HG02885 (cell line): ENCODE results near the gene CYP2U1.
"Not testable (repeated sequence)": the region's sequence is repeated elsewhere in the genome, so short reads cannot be mapped to it uniquely, and the experiment has no call there.

Experiments
- ATAC-seq: cut with Tn5 transposase; IDR thresholded peaks from one replicate; pipeline ENCODE4 v1.9.1; 2021; ENCODE audit warnings: mild to moderate bottlenecking; ENCODE audit not compliant: unreplicated experiment, poor library complexity

CYP2U1 gene

GRCh38 chr4:107930821-107931774, at the start of gene CYP2U1:
Gene CYP2U1 (plus strand): TSS chr4:107931549. CDS start chr4:107931644, 95 bp downstream.
- peak; percentile 93 for ATAC-seq

- no peak for ATAC-seq
These were observed 45.5 kb upstream of the CYP2U1 start for GRCh38 chr4:107885865-107886264.

GRCh38 chr4:107888237-107888636, 43.1 kb upstream of the CYP2U1 start:
- ATAC-seq = no peak

GRCh38 chr4:107890779-107891178, 40.6 kb upstream of the CYP2U1 start:
- no peak for ATAC-seq

- no peak for ATAC-seq
These were observed 40.0 kb upstream of the CYP2U1 start for GRCh38 chr4:107891299-107891698.

- no peak for ATAC-seq
These were observed 37.9 kb upstream of the CYP2U1 start for GRCh38 chr4:107893171-107894137.

GRCh38 chr4:107894138-107894603, 37.2 kb upstream of the CYP2U1 start:
- ATAC-seq = no peak

- no peak for ATAC-seq
These were observed 35.1 kb upstream of the CYP2U1 start for GRCh38 chr4:107896158-107896645.

GRCh38 chr4:107896646-107897045, 34.7 kb upstream of the CYP2U1 start:
- no peak for ATAC-seq

- no peak for ATAC-seq
These were observed 33.5 kb upstream of the CYP2U1 start for GRCh38 chr4:107897823-107898222.

- no peak for ATAC-seq
These were observed 31.3 kb upstream of the CYP2U1 start for GRCh38 chr4:107900067-107900466.

- ATAC-seq = no peak
These were observed 30.8 kb upstream of the CYP2U1 start for GRCh38 chr4:107900508-107900907.

- no peak for ATAC-seq
These were observed 30.0 kb upstream of the CYP2U1 start for GRCh38 chr4:107901213-107901934.

GRCh38 chr4:107902715-107903114, 28.6 kb upstream of the CYP2U1 start:
- peak; percentile 56 for ATAC-seq

GRCh38 chr4:107905082-107905481, 26.3 kb upstream of the CYP2U1 start:
- not testable (repeated sequence) for ATAC-seq

- no peak for ATAC-seq
These were observed 24.8 kb upstream of the CYP2U1 start for GRCh38 chr4:107906458-107907100.

- ATAC-seq = no peak
These were observed 23.0 kb upstream of the CYP2U1 start for GRCh38 chr4:107908377-107908776.

GRCh38 chr4:107913283-107913899, 18.0 kb upstream of the CYP2U1 start:
- ATAC-seq = peak; percentile 96

GRCh38 chr4:107915220-107915619, 16.1 kb upstream of the CYP2U1 start:
- no peak for ATAC-seq
